ENCODE results near the gene SIAH1. TPM values are rescaled to one million over a fixed set of nuclear protein-coding genes. Genes with fewer than 3 reads are reported as not detected.

SIAH1 gene
- total RNA-seq, 1 experiment from 2014 or later, result 33.2 TPM

- Histone ChIP-seq H2BK5ac (ENCODE audit: insufficient read length, low read length) (no peak overlapping the region), H2BK15ac (ENCODE audit: low read depth, low read length) (no peak overlapping the region), H3K79me2 (ENCODE audit: insufficient read depth, low read length) (0 out of 2 replicates have a peak, but pooled peaks cover 3% of the 10 kb centered on the region), H3K4me1 (ENCODE audit: insufficient read depth, low read length) (no peaks in the 10 kb centered on the region), H3K27ac (ENCODE audit: insufficient read length, low read depth, low read length) (no peak overlapping the region), H4K91ac (ENCODE audit: insufficient read length, low read depth, low read length) (no peak overlapping the region), H2BK20ac (ENCODE audit: low read depth, low read length, poor library complexity, severe bottlenecking) (no peak overlapping the region), H3T11ph (ENCODE audit: low read length) (no peak overlapping the region), H4K5ac (ENCODE audit: insufficient read length, low read depth, low read length) (no peak overlapping the region), H2AFZ (ENCODE audit: low read length) (no peak overlapping the region), H3K4ac (ENCODE audit: low read depth, low read length) (no peak overlapping the region), H2AK5ac (ENCODE audit: insufficient read length, low read length) (no peak overlapping the region), H3K23me2 (ENCODE audit: insufficient read length, low read depth, low read length, poor library complexity, severe bottlenecking) (no peaks in the 10 kb centered on the region), H3K56ac (ENCODE audit: insufficient read length, low read depth, low read length) (no peak overlapping the region), H3K23ac (ENCODE audit: insufficient read length, low read depth, low read length) (no peak overlapping the region), H2BK120ac (ENCODE audit: low read depth, low read length, poor library complexity, severe bottlenecking) (no peak overlapping the region), H3K79me1 (ENCODE audit: insufficient read depth, low read depth, low read length, poor library complexity, severe bottlenecking) (no peaks in the 10 kb centered on the region), H3K9me3 (ENCODE audit: control insufficient read depth, low read depth, low read length) (no peaks in the 10 kb centered on the region), H3K27me3 (ENCODE audit: insufficient read depth, low read length) (no peaks in the 10 kb centered on the region), H3K4me2 (ENCODE audit: insufficient read depth, insufficient read length, low read length) (no peak overlapping the region), H3K18ac (ENCODE audit: insufficient read length, low read depth, low read length) (no peak overlapping the region), H4K20me1 (ENCODE audit: control insufficient read depth, insufficient read depth, insufficient read length) (no peaks in the 10 kb centered on the region), H4K8ac (replicated peaks; ENCODE audit: insufficient read length, low read depth, low read length) (no peak overlapping the region), H3K14ac (ENCODE audit: insufficient read depth, low read length) (no peak overlapping the region), H3K9ac (ENCODE audit: extremely low read depth, insufficient read length, low read length) (no peak overlapping the region), H2BK12ac (ENCODE audit: insufficient read length, low read depth, low read length) (no peak overlapping the region)
- Mint-ChIP-seq H3K27ac (peak overlapping the region in 1 of 3 experiments; percentile 71; a peak in 1 of 7 replicates), H3K27me3 (ENCODE audit: low read depth) (no peaks in the 10 kb centered on the region), H3K36me3 (ENCODE audit: insufficient read depth in 1 of 3, low read depth in 3 of 3) (peaks cover 9 to 53% (median 33%) of the 10 kb centered on the region in 3 experiments; a peak in 5 of 7 replicates), H3K9me3 (no peaks in the 10 kb centered on the region), H3K4me3 (no peak overlapping the region), H3K4me1 (peaks cover 5 to 6% of the 10 kb centered on the region in 2 experiments)
- TF ChIP-seq CTCF (conservative IDR thresholded peaks at IDR 0.05), result no peak
- no peak for DNase-seq
- WGBS (ENCODE audit: extremely low coverage, insufficient read length, low lambda C conversion rate), result no CpG with 5 or more reads among the region's 7 CpGs
Measured at GRCh38 chr16:48352648-48353390, 32.4 kb downstream of the SIAH1 start.
